Left ventricle myocardium inferior (tissue), 1 donor: ENCODE results near the gene CMTM5. TPM values are rescaled to one million over a fixed set of nuclear protein-coding genes. Genes with fewer than 3 reads are reported as not detected.

ENCODE experiments used
- DNase-seq: peaks from one replicate; pipeline ENCODE4 v3.0.0-alpha.2; 2020
- H3K27ac ChIP-seq: fragments of 200-600 bp; replicated peaks from 2 replicates; pipeline ENCODE4 v1.8.0; 2021
- H3K27me3 ChIP-seq: fragments of 200-600 bp; 2 replicates; pipeline ENCODE4 v1.8.0; 2021; ENCODE audit warnings: low read depth
- H3K36me3 ChIP-seq: fragments of 200-600 bp; 2 replicates; pipeline ENCODE4 v1.8.0; 2021
- H3K4me1 ChIP-seq: fragments of 200-600 bp; 2 replicates; pipeline ENCODE4 v1.8.0; 2021
- H3K4me3 ChIP-seq: fragments of 200-600 bp; 2 replicates; pipeline ENCODE4 v1.8.0; 2021; ENCODE audit warnings: mild to moderate bottlenecking, moderate library complexity
- H3K9me3 ChIP-seq: fragments of 200-600 bp; replicated peaks from 2 replicates; pipeline ENCODE4 v1.8.0; 2021
- intact Hi-C: fragments of 100-400 bp; cut with micrococcal nuclease; formaldehyde crosslinking; loops from one replicate; pipeline ENCODE4 v1.11.0; 2022
- total RNA-seq: library from RNA; stranded (reverse); fragmentation: NEBNext Ultra II Directional; extraction: Animal tissue kit (Norgen Biotek cat#: 25700); gene quantifications from one replicate; pipeline ENCODE4 v1.2.1, GENCODE V29; 2021
- TF ChIP-seq, protein P1 (sequence below): fragments of 200-600 bp; IDR thresholded peaks from 2 replicates; pipeline ENCODE4 v1.8.0; 2021; ENCODE audit warnings: antibody characterized with exemption, mild to moderate bottlenecking, borderline replicate concordance
- donor health status: DM: no; HTN: yes; CAD: no; lungs with severe emphysema.

Gene CMTM5
- total RNA-seq, 1 donor from 2014 or later: 1.0 TPM

DNA sequence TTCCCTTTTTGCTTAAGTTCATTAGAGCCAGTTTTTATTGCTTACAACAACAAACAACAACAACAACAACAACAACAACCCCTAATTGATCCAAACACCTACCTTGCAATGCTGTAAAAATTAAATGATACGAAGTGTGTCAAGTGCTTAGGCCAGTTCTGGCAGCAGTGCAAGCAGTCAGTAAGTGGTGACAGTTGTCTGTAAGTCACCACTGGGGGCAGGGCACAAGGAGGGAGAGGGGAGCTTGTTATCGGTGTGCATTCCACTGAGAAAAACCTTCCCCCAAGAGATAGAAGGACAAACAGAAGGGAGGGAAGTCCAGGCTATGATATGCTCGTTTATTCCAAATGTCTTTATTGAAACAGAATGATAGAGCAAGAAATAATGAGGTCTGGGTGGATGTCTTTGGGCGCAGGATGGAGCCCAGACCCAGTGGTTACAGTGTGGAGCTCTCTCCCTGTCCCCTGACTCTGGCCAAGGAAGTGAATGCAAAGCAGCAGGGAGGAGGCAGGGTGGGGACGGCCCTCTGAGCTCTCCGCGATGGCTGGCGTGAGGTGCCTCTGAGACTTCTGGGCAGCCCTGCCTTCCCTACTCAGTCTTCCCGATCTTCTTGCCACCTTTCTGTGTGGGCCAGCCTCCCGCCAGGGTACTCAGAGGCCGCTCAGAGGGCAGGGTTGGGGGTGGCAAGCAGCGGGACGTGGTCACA lies 30.7 kb upstream of the CMTM5 start:
- TF ChIP-seq, protein P1, sequence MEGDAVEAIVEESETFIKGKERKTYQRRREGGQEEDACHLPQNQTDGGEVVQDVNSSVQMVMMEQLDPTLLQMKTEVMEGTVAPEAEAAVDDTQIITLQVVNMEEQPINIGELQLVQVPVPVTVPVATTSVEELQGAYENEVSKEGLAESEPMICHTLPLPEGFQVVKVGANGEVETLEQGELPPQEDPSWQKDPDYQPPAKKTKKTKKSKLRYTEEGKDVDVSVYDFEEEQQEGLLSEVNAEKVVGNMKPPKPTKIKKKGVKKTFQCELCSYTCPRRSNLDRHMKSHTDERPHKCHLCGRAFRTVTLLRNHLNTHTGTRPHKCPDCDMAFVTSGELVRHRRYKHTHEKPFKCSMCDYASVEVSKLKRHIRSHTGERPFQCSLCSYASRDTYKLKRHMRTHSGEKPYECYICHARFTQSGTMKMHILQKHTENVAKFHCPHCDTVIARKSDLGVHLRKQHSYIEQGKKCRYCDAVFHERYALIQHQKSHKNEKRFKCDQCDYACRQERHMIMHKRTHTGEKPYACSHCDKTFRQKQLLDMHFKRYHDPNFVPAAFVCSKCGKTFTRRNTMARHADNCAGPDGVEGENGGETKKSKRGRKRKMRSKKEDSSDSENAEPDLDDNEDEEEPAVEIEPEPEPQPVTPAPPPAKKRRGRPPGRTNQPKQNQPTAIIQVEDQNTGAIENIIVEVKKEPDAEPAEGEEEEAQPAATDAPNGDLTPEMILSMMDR: peak; percentile 25
- no peak for DNase-seq
- H3K36me3 ChIP-seq: no peaks in the 10 kb centered on the region
- peaks cover 13% of the 10 kb centered on the region for H3K4me1 ChIP-seq
- no peaks in the 10 kb centered on the region for H3K9me3 ChIP-seq
- intact Hi-C loops: no loop called here
- H3K27ac ChIP-seq: peak overlapping the region; percentile 44
- no peaks in the 10 kb centered on the region for H3K27me3 ChIP-seq
- H3K4me3 ChIP-seq: no peak overlapping the region

DNA sequence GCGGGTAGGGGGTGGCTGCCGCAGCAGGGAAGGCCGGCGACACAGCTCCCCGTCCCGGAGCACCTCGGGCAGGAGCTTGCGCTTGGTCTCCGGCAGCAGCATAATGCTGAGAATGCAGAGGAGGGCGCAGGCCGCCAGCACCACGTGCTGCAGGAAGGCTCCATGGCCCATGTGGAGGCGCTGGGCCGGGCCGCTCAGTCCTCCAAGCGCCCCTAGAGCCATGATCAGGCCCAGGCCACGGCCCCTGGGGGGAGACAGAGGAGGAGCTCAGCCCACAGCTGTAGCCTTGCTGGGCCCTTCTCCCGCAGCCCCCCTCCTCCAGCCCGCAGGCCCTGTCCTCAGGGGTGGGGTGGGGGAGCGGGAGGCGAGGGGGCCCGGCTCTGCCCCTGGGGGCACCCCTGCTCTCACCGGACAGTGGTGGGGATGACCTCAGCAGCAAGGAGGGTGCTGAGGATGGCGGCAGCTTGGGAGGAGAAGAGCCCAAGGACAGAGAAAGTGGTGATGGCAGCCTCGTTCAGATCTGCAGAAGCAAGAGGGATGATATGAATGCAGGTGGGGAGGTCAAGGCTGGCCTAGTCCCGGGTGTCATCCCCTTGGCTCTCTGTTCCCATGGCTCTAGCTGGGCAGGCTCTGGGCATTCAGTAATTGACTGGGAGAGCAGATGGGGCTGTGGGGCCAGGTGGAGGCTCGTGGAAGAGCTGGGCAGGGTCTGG lies 30.0 kb upstream of the CMTM5 start:
- intact Hi-C loops: no loop called here
- peak overlapping the region; percentile 44 for H3K27ac ChIP-seq
- no peaks in the 10 kb centered on the region for H3K36me3 ChIP-seq
- peaks cover 6% of the 10 kb centered on the region for H3K27me3 ChIP-seq
- TF ChIP-seq, protein P1: no peak
- no peak for DNase-seq
- no peak overlapping the region for H3K4me3 ChIP-seq
- H3K4me1 ChIP-seq: peaks cover 17% of the 10 kb centered on the region
- no peaks in the 10 kb centered on the region for H3K9me3 ChIP-seq

DNA sequence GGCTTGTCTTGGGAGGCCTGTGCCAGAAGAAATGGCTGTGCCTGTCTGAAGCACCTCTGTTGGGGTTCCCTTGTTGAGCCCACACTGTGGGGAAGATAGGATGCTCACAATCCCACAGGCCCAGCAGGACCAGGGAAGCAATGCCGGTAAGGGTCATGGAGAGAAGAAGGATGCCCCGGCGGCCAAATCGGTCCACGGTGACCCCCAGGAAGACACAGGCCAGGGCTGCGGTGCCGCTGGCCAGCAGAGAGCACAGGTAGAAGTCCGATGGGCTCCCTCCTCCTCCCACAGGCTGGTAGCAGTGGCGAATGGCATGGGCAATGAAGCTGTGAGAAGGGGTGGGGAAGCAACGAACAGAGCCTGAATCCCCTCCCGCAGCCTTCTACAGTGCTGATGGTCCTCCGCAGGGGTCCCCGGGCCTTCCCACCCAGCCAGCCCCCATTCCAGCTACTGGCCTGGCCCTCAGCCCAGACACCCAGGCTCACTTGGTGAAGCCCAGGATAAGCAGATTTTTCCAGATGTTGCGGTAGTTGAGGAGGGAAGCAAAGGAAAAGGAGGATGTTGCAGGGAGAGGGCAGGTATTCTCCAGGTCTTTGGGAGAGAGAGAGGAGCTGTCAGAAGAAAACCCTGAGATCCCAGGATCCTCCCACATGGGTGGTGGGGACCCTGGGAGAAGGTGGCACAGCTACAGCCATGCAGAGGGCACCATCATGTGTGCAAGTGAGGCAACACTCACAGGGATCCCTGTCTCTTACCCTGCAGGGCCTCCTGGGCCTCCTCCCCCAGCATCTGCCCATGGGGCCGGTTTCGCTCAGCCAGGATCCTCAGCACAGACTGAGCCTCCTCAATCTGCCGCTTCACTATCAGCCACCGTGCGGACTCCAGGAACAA lies 29.2 kb upstream of the CMTM5 start:
- Histone ChIP-seq H3K27me3 (peaks cover 10% of the 10 kb centered on the region), H3K4me3 (no peak overlapping the region), H3K36me3 (no peaks in the 10 kb centered on the region), H3K9me3 (no peaks in the 10 kb centered on the region), H3K27ac (no peak overlapping the region), H3K4me1 (peaks cover 25% of the 10 kb centered on the region)
- intact Hi-C loops: no loop called here
- TF ChIP-seq, protein P1: no peak
- DNase-seq: no peak

DNA sequence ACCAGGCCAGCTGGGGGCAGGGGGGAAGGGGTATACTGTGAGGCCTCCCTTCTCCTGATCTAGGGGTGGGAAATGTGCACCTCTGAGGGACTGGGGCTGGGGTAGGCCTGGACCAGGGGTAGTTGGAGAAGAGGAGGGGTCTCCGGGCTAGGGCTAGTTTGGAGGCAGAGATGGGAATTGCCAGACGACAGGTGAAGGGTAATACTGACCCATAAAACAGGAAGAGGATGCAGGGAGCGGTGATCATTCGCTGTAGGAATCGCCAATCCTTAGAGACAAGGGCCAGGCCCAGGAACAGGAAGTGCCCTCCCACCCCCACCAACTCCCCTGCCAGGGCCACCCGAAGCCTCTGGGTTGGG lies 28.6 kb upstream of the CMTM5 start:
- H3K27me3 ChIP-seq: peaks cover 10% of the 10 kb centered on the region
- intact Hi-C loops: no loop called here
- no peaks in the 10 kb centered on the region for H3K9me3 ChIP-seq
- no peak for DNase-seq
- no peak overlapping the region for H3K4me3 ChIP-seq
- H3K4me1 ChIP-seq: peaks cover 31% of the 10 kb centered on the region
- H3K27ac ChIP-seq: no peak overlapping the region
- no peaks in the 10 kb centered on the region for H3K36me3 ChIP-seq
- TF ChIP-seq, protein P1: no peak

DNA sequence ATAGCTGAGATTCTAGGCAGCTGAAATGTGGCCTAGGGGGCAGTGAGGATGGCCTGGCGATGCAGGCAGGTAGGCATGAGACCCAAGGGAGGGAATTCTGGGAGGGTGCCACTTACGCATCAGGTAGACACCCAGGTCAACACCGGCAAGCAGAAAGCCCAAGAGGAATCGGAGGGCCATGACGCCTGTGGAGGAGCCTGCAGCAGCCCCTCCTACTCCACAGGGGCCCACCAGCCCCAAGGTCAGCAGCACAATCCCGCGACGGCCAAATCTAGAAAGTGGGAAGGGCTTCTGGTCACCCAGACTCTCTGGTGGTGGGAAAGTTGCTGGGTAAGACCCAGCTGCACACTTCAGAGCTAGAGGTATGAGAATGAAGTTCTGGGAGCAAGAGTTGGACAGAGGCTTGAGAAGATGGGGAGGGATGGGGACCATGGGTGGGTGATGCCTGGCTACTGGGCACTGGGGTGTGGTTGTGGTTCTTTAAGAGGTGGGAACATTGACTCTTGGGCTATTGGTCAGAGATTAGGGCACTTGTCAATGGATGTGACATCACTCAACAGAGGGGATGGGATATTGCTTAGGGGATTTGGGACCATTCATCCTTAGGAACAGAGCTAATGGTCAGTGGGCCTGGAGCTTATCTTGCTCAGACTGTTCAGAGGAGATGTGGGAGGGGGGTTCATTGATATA lies 27.5 kb upstream of the CMTM5 start:
- intact Hi-C loops: no loop called here
- Histone ChIP-seq H3K4me3 (no peak overlapping the region), H3K27me3 (peaks cover 10% of the 10 kb centered on the region), H3K9me3 (no peaks in the 10 kb centered on the region), H3K36me3 (no peaks in the 10 kb centered on the region), H3K4me1 (peaks cover 32% of the 10 kb centered on the region), H3K27ac (no peak overlapping the region)
- DNase-seq: no peak
- TF ChIP-seq, protein P1: no peak
